Mesendoderm (in vitro differentiated cells): ENCODE results near the gene GNA14.

Experiments used
- DNase-seq: peaks from one replicate; pipeline ENCODE4 v3.0.0; 2013
- H2AK5ac ChIP-seq: 2 replicates; pipeline ENCODE4 v1.6.1; 2013; ENCODE audit warnings: low read length, inconsistent platforms
- H2BK120ac ChIP-seq: 2 replicates; pipeline ENCODE4 v1.6.1; 2013; ENCODE audit warnings: low read depth, mild to moderate bottlenecking, low read length, moderate library complexity, mixed read lengths
- H2BK15ac ChIP-seq: replicated peaks from 2 replicates; pipeline ENCODE4 v1.6.1; 2013; ENCODE audit warnings: low read depth, mild to moderate bottlenecking, moderate library complexity
- H2BK5ac ChIP-seq: 2 replicates; pipeline ENCODE4 v1.6.1; 2013; ENCODE audit warnings: low read length, inconsistent platforms
- H3K18ac ChIP-seq: 2 replicates; pipeline ENCODE4 v1.6.1; 2013; ENCODE audit warnings: mild to moderate bottlenecking, low read length, mixed read lengths
- H3K23ac ChIP-seq: one replicate; pipeline ENCODE4 v1.6.1; 2013; ENCODE audit warnings: low read length
- H3K27ac ChIP-seq: 2 replicates; pipeline ENCODE4 v1.5.1; 2013; ENCODE audit warnings: low read depth, mild to moderate bottlenecking, inconsistent platforms, low read length, moderate library complexity
- H3K27me3 ChIP-seq: 2 replicates; pipeline ENCODE4 v1.6.1; 2013; ENCODE audit warnings: low read length, control low read depth, mild to moderate bottlenecking, inconsistent platforms; ENCODE audit not compliant: insufficient read depth, poor library complexity
- H3K36me3 ChIP-seq: 2 replicates; pipeline ENCODE4 v1.6.1; 2013; ENCODE audit warnings: low read length, inconsistent platforms; ENCODE audit not compliant: control insufficient read depth, insufficient read depth
- H3K4ac ChIP-seq: one replicate; pipeline ENCODE4 v1.6.1; 2013; ENCODE audit warnings: low read depth, mild to moderate bottlenecking, low read length, moderate library complexity
- H3K4me1 ChIP-seq: 2 replicates; pipeline ENCODE4 v1.6.1; 2013; ENCODE audit warnings: low read depth, low read length, inconsistent platforms; ENCODE audit not compliant: control insufficient read depth
- H3K4me2 ChIP-seq: 2 replicates; pipeline ENCODE4 v1.6.1; 2013; ENCODE audit warnings: low read length
- H3K4me3 ChIP-seq: 2 replicates; pipeline ENCODE4 v1.5.1; 2013; ENCODE audit warnings: mild to moderate bottlenecking, low read length
- H3K56ac ChIP-seq: one replicate; pipeline ENCODE4 v1.6.1; 2013; ENCODE audit warnings: low read length
- H3K79me1 ChIP-seq: 2 replicates; pipeline ENCODE4 v1.6.1; 2013; ENCODE audit warnings: low read length, inconsistent platforms
- H3K79me2 ChIP-seq: 2 replicates; pipeline ENCODE4 v1.6.1; 2013; ENCODE audit warnings: mild to moderate bottlenecking, low read length; ENCODE audit not compliant: control insufficient read depth, insufficient read depth
- H3K9ac ChIP-seq: 2 replicates; pipeline ENCODE4 v1.6.1; 2013; ENCODE audit warnings: low read length, inconsistent platforms
- H4K5ac ChIP-seq: one replicate; pipeline ENCODE4 v1.6.1; 2013; ENCODE audit warnings: low read length
- H4K8ac ChIP-seq: one replicate; pipeline ENCODE4 v1.6.1; 2013; ENCODE audit warnings: low read depth, mild to moderate bottlenecking, control low read depth, low read length, moderate library complexity
- WGBS: extraction: QIAGEN DNeasy Blood & Tissue Kit; methylation state at CpG from one replicate; pipeline ENCODE4 v1.1.7; 2013; ENCODE audit warnings: low lambda C conversion rate, missing lambda C conversion rate; ENCODE audit not compliant: insufficient coverage; ENCODE audit errors: extremely low coverage; 5-methylcytosine and 5-hydroxymethylcytosine counted together

Gene GNA14

GRCh38 chr9:77604316-77604715 is 43.8 kb downstream of the GNA14 start:
- Histone ChIP-seq H2BK15ac (no peak overlapping the region), H3K79me2 (no peaks in the 10 kb centered on the region), H3K36me3 (no peaks in the 10 kb centered on the region), H3K9ac (no peak overlapping the region), H2BK120ac (no peak overlapping the region), H3K79me1 (no peaks in the 10 kb centered on the region), H3K4me1 (peaks cover 13% of the 10 kb centered on the region), H3K4ac (no peak overlapping the region), H3K56ac (peak overlapping the region; percentile 19), H2AK5ac (peak overlapping the region; percentile 80), H3K4me3 (no peak overlapping the region), H3K4me2 (no peak overlapping the region), H3K27ac (no peak overlapping the region), H4K5ac (no peak overlapping the region), H3K27me3 (no peaks in the 10 kb centered on the region), H3K23ac (no peak overlapping the region), H4K8ac (no peak overlapping the region), H2BK5ac (no peak overlapping the region), H3K18ac (peak overlapping the region; percentile 44)
- DNase-seq: peak; percentile 42
- no CpG with 5 or more reads among the region's 1 CpG for WGBS

GRCh38 chr9:77602852-77603251 is 45.3 kb downstream of the GNA14 start:
- no peaks in the 10 kb centered on the region for H3K79me1 ChIP-seq
- H3K23ac ChIP-seq: no peak overlapping the region
- peak overlapping the region; percentile 38 for H2BK120ac ChIP-seq
- H2BK15ac ChIP-seq: peak overlapping the region; percentile 27
- peak overlapping the region; percentile 19 for H2AK5ac ChIP-seq
- H3K4me1 ChIP-seq: peaks cover 13% of the 10 kb centered on the region
- peak overlapping the region; percentile 12 for H2BK5ac ChIP-seq
- no peak overlapping the region for H3K4me2 ChIP-seq
- H4K5ac ChIP-seq: peak overlapping the region; percentile 98
- H3K4me3 ChIP-seq: no peak overlapping the region
- H3K79me2 ChIP-seq: no peaks in the 10 kb centered on the region
- H3K9ac ChIP-seq: no peak overlapping the region
- H3K36me3 ChIP-seq: no peaks in the 10 kb centered on the region
- DNase-seq: no peak
- peak overlapping the region; percentile 92 for H3K18ac ChIP-seq
- no peaks in the 10 kb centered on the region for H3K27me3 ChIP-seq
- H3K4ac ChIP-seq: peak overlapping the region; percentile 31
- H3K27ac ChIP-seq: peak overlapping the region; percentile 39
- peak overlapping the region; percentile 11 for H3K56ac ChIP-seq
- peak overlapping the region; percentile 65 for H4K8ac ChIP-seq

DNA sequence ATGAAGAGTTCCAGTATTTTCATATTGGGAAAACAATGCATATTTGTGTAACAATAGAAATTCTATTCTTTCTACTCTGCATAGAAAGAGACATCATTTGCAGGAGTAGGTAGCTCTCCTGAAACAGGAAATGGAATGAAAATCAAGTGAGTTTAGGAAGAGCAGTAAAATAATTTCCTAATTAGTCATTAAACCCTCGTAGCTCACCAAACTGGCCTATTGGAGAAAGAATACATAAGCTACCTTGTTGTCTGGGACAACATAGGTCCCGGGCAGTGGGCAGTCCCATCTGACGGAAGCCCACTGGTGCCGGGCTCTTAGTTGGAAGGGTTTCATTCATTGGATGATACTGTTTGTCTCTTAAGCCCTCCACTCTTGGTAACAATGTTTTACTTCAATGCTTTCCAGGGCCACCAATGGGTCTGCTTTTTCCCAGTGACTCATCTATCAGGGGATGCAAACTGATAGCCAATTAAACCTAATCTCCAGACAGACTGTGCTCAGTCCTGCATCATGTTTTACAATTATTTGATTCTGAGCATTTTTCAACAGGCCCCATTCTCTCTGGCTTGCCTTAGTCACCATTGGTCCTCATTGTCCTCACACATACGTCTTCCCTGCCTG is 46.5 kb downstream of the GNA14 start:
- peak overlapping the region; percentile 55 for H2BK5ac ChIP-seq
- H3K56ac ChIP-seq: peak overlapping the region; percentile 62
- H2AK5ac ChIP-seq: no peak overlapping the region
- peak; percentile 47 for DNase-seq
- H2BK120ac ChIP-seq: peak overlapping the region; percentile 3
- H3K4me3 ChIP-seq: no peak overlapping the region
- H3K79me2 ChIP-seq: no peaks in the 10 kb centered on the region
- H3K18ac ChIP-seq: peak overlapping the region; percentile 32
- no peaks in the 10 kb centered on the region for H3K79me1 ChIP-seq
- H3K4me2 ChIP-seq: no peak overlapping the region
- H3K9ac ChIP-seq: no peak overlapping the region
- H3K27me3 ChIP-seq: no peaks in the 10 kb centered on the region
- no peaks in the 10 kb centered on the region for H3K36me3 ChIP-seq
- WGBS: no CpG with 5 or more reads among the region's 5 CpGs
- H3K4me1 ChIP-seq: peaks cover 8% of the 10 kb centered on the region
- no peak overlapping the region for H3K23ac ChIP-seq
- H4K8ac ChIP-seq: no peak overlapping the region
- H4K5ac ChIP-seq: no peak overlapping the region
- no peak overlapping the region for H3K27ac ChIP-seq
- H2BK15ac ChIP-seq: no peak overlapping the region
- peak overlapping the region; percentile 52 for H3K4ac ChIP-seq

- H3K79me2 ChIP-seq: no peaks in the 10 kb centered on the region
- H2BK120ac ChIP-seq: no peak overlapping the region
- H3K4me2 ChIP-seq: no peak overlapping the region
- H3K27ac ChIP-seq: no peak overlapping the region
- no peak overlapping the region for H3K23ac ChIP-seq
- no peak overlapping the region for H4K8ac ChIP-seq
- peak overlapping the region; percentile 32 for H3K18ac ChIP-seq
- no peak overlapping the region for H3K4me3 ChIP-seq
- peaks cover 10% of the 10 kb centered on the region for H3K4me1 ChIP-seq
- no peaks in the 10 kb centered on the region for H3K27me3 ChIP-seq
- H3K79me1 ChIP-seq: no peaks in the 10 kb centered on the region
- peak overlapping the region; percentile 66 for H3K56ac ChIP-seq
- H3K4ac ChIP-seq: peak overlapping the region; percentile 83
- no CpG with 5 or more reads among the region's 18 CpGs for WGBS
- no peak overlapping the region for H2BK5ac ChIP-seq
- H4K5ac ChIP-seq: no peak overlapping the region
- DNase-seq: no peak
- H3K36me3 ChIP-seq: no peaks in the 10 kb centered on the region
- no peak overlapping the region for H2AK5ac ChIP-seq
- no peak overlapping the region for H3K9ac ChIP-seq
- H2BK15ac ChIP-seq: no peak overlapping the region
These were observed 47.3 kb downstream of the GNA14 start for GRCh38 chr9:77600810-77601209.

DNA sequence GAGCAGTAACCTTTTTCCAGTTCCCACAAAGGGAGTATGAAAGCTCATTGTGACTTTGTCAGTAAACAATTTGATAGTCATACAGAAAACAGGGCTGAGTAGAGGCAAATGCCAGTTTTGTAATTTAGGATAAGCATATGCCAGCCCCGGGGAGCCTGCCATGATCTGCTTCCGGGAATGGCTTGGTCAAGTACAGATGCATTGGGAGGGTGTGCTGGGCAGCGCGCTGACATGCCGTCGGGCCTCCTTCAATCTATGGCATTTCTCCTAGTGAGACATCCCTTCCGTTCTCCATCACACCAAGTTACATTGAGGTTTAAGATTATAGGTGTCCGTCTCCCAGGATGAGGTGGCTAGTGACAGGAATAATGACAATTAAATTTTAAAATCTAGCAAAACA is 48.6 kb downstream of the GNA14 start:
- Histone ChIP-seq H3K4me2 (no peak overlapping the region), H3K18ac (no peak overlapping the region), H3K9ac (no peak overlapping the region), H3K27me3 (no peaks in the 10 kb centered on the region), H4K8ac (no peak overlapping the region), H3K4me3 (no peak overlapping the region), H2AK5ac (no peak overlapping the region), H4K5ac (no peak overlapping the region), H3K4ac (no peak overlapping the region), H3K36me3 (no peaks in the 10 kb centered on the region), H3K79me2 (no peaks in the 10 kb centered on the region), H3K79me1 (no peaks in the 10 kb centered on the region), H2BK120ac (no peak overlapping the region), H2BK15ac (no peak overlapping the region), H3K4me1 (peaks cover 17% of the 10 kb centered on the region), H3K23ac (no peak overlapping the region), H3K27ac (no peak overlapping the region), H3K56ac (no peak overlapping the region), H2BK5ac (no peak overlapping the region)
- DNase-seq: no peak
- no CpG with 5 or more reads among the region's 8 CpGs for WGBS

GRCh38 chr9:77598991-77599390 is 49.1 kb downstream of the GNA14 start:
- Histone ChIP-seq H3K56ac (no peak overlapping the region), H2BK120ac (no peak overlapping the region), H3K36me3 (no peaks in the 10 kb centered on the region), H4K5ac (no peak overlapping the region), H3K27ac (no peak overlapping the region), H3K4ac (no peak overlapping the region), H2AK5ac (no peak overlapping the region), H4K8ac (no peak overlapping the region), H2BK5ac (no peak overlapping the region), H3K9ac (no peak overlapping the region), H3K4me2 (no peak overlapping the region), H2BK15ac (no peak overlapping the region), H3K4me1 (peaks cover 22% of the 10 kb centered on the region), H3K79me2 (no peaks in the 10 kb centered on the region), H3K23ac (no peak overlapping the region), H3K79me1 (no peaks in the 10 kb centered on the region), H3K18ac (no peak overlapping the region), H3K27me3 (no peaks in the 10 kb centered on the region), H3K4me3 (no peak overlapping the region)
- WGBS: no CpG with 5 or more reads among the region's 3 CpGs
- no peak for DNase-seq
